Esophagus muscularis mucosa (tissue), 4 donors: ENCODE measurements around the gene DCDC2B.

Experiments used
- CTCF ChIP-seq, 3 experiments: fragments of 200-600 bp in 2 of 3; fragments of 450-650 bp in 1 of 3; sonication (generic) in 2 of 3; IDR thresholded peaks; one replicate each; pipeline ENCODE4 v1.5.1; 2017 to 2019; ENCODE audit warnings: antibody characterized with exemption in 3 of 3, mild to moderate bottlenecking in 2 of 3, moderate library complexity in 1 of 3
- EP300 ChIP-seq: sonication (generic); formaldehyde crosslinking; IDR thresholded peaks from one replicate; pipeline ENCODE4 v1.6.1; 2017; ENCODE audit warnings: antibody characterized with exemption
- POLR2A ChIP-seq: fragments of 450-650 bp; IDR thresholded peaks from one replicate; pipeline ENCODE4 v1.6.1; 2017; ENCODE audit warnings: antibody characterized with exemption, moderate library complexity, mild to moderate bottlenecking, low read depth

- TF ChIP-seq CTCF (IDR thresholded peaks at IDR 0.05) (no peak), EP300 (no peak), POLR2A (no peak)
Observed at GRCh38 chr1:32232558-32233304, 23.8 kb downstream of the DCDC2B start.
